BLaER1 treated with 17β-estradiol and CSF1 and Interleukin-3, amounts not matched to agents 10 nM and 100 nM (cell line): ENCODE data around the gene PTGER2.

Experiments
- H3K27ac ChIP-seq, 11 experiments: shearing (Covaris generic); formaldehyde crosslinking; 2 replicates each; pipeline ENCODE4 v1.8.1; 2022
- H3K27me3 ChIP-seq, 11 experiments: shearing (Covaris generic); formaldehyde crosslinking; 2 replicates each; pipeline ENCODE4 v1.8.1; 2022
- H3K36me3 ChIP-seq, 11 experiments: shearing (Covaris generic); formaldehyde crosslinking; 2 replicates each; pipeline ENCODE4 v1.8.1; 2022
- H3K4me1 ChIP-seq, 10 experiments: shearing (Covaris generic); formaldehyde crosslinking; 2 replicates each; pipeline ENCODE4 v1.8.1; 2022
- H3K4me2 ChIP-seq, 11 experiments: shearing (Covaris generic); formaldehyde crosslinking; 2 replicates each; pipeline ENCODE4 v1.8.1; 2022
- H3K4me3 ChIP-seq, 10 experiments: shearing (Covaris generic); formaldehyde crosslinking; 2 replicates each; pipeline ENCODE4 v1.8.1; 2022
- H3K9ac ChIP-seq, 11 experiments: shearing (Covaris generic); formaldehyde crosslinking; 2 replicates each; pipeline ENCODE4 v1.8.1; 2022
- H3K9me3 ChIP-seq, 11 experiments: shearing (Covaris generic); formaldehyde crosslinking; replicated peaks in 1 of 11; 2 replicates each; pipeline ENCODE4 v1.8.1; 2022
- H4K20me1 ChIP-seq, 11 experiments: shearing (Covaris generic); formaldehyde crosslinking; 2 replicates each; pipeline ENCODE4 v1.8.1; 2022
- Cebpa-rat ChIP-seq, 11 experiments: shearing (Covaris generic); IDR thresholded peaks; 2 replicates each; pipeline ENCODE4 v1.8.1; 2022

The PTGER2 gene

DNA sequence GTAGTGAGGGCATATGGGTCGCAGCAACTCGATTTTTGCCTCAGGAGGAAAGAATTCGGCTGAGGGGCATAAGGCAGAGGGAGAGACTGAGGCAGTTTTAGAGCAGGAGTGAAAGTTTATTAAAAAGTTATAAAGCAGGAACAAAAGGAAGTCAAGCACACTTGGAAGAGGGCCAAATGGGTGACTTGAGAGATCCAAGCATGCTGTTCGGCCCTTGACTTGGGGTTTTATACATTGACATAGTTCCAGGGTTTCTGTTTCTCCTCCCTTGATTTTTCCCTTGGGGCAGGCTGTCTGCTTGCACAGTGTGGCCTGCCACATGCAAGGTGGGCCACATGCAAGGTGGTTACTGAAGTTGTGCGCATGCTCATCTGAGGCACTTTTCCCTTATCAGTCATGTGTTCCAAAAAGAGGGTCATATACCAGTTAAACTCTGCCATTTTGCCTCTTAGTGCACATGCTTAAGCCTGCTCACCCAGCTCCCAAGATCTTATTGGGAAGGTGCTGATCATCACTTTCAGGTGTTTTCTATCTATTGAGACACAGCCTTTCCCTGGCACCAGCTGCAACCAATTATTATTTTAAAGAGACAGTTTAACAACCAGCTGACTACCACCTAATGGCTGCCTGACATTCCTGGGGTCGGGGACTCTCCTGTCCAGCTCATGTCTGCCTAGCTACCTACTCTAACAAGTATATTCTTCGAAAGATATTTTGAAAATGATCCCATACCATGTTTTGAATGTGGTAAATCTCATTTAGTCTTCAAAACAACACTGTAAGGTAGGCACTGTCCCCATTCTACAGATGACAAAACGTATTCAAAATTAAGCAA is 19.9 kb downstream of the PTGER2 start:
- H3K27me3 ChIP-seq = no peaks in the 10 kb centered on the region
- H3K4me3 ChIP-seq = no peak overlapping the region
- H3K36me3 ChIP-seq = peaks cover 0 to 32% (median 20%) of the 10 kb centered on the region in 11 experiments; a peak in 19 of 22 replicates
- H3K4me1 ChIP-seq = peaks cover 14 to 40% (median 22%) of the 10 kb centered on the region in 10 experiments
- peak overlapping the region; percentile 4 to 68 (median 48); a peak in 21 of 22 replicates for H3K4me2 ChIP-seq
- H4K20me1 ChIP-seq = no peaks in the 10 kb centered on the region
- peak overlapping the region in 2 of 11 experiments; percentile 11 to 27; a peak in 1 of 22 replicates for H3K27ac ChIP-seq
- no peak; a peak in 1 of 22 replicates for TF ChIP-seq Cebpa-rat (IDR thresholded peaks at IDR 0.05)
- peaks cover 0 to 17% (median 13%) of the 10 kb centered on the region in 11 experiments; a peak in 15 of 22 replicates for H3K9me3 ChIP-seq
- no peak overlapping the region for H3K9ac ChIP-seq

- peaks cover 17 to 35% (median 24%) of the 10 kb centered on the region in 10 experiments for H3K4me1 ChIP-seq
- no peaks in the 10 kb centered on the region for H3K27me3 ChIP-seq
- no peaks in the 10 kb centered on the region for H4K20me1 ChIP-seq
- H3K27ac ChIP-seq = no peak overlapping the region
- no peak overlapping the region for H3K9ac ChIP-seq
- TF ChIP-seq Cebpa-rat (IDR thresholded peaks at IDR 0.05) = no peak
- peaks cover 0 to 10% (median 0%) of the 10 kb centered on the region in 11 experiments; a peak in 6 of 22 replicates for H3K36me3 ChIP-seq
- H3K9me3 ChIP-seq = peaks cover 0 to 3% (median 0%) of the 10 kb centered on the region in 11 experiments; a peak in 1 of 22 replicates
- H3K4me2 ChIP-seq = no peak overlapping the region
- no peak overlapping the region for H3K4me3 ChIP-seq
Measured at GRCh38 chr14:52336241-52336640, 22.1 kb downstream of the PTGER2 start.

- no peaks in the 10 kb centered on the region for H3K27me3 ChIP-seq
- no peak overlapping the region for H3K4me3 ChIP-seq
- no peak overlapping the region for H3K27ac ChIP-seq
- H3K9ac ChIP-seq = no peak overlapping the region
- peaks cover 0 to 3% (median 0%) of the 10 kb centered on the region in 11 experiments; a peak in 1 of 22 replicates for H3K9me3 ChIP-seq
- H3K4me1 ChIP-seq = peaks cover 19 to 29% (median 23%) of the 10 kb centered on the region in 10 experiments
- no peaks in the 10 kb centered on the region for H4K20me1 ChIP-seq
- no peaks in the 10 kb centered on the region; a peak in 1 of 22 replicates for H3K36me3 ChIP-seq
- H3K4me2 ChIP-seq = peak overlapping the region in 8 of 11 experiments; percentile 2 to 60 (median 32); a peak in 11 of 22 replicates
- TF ChIP-seq Cebpa-rat (IDR thresholded peaks at IDR 0.05) = no peak
Measured at GRCh38 chr14:52338051-52338681, 24.1 kb downstream of the PTGER2 start.

GRCh38 chr14:52339262-52339661 is 25.1 kb downstream of the PTGER2 start:
- Histone ChIP-seq H3K4me1 (peaks cover 8 to 18% (median 12%) of the 10 kb centered on the region in 10 experiments; a peak in 19 of 20 replicates), H3K9ac (no peak overlapping the region), H3K27me3 (no peaks in the 10 kb centered on the region), H3K9me3 (peaks cover 0 to 3% (median 0%) of the 10 kb centered on the region in 11 experiments; a peak in 1 of 22 replicates), H3K27ac (no peak overlapping the region), H3K4me3 (no peak overlapping the region), H3K36me3 (no peaks in the 10 kb centered on the region), H4K20me1 (no peaks in the 10 kb centered on the region), H3K4me2 (no peak overlapping the region)
- no peak for TF ChIP-seq Cebpa-rat (IDR thresholded peaks at IDR 0.05)

DNA sequence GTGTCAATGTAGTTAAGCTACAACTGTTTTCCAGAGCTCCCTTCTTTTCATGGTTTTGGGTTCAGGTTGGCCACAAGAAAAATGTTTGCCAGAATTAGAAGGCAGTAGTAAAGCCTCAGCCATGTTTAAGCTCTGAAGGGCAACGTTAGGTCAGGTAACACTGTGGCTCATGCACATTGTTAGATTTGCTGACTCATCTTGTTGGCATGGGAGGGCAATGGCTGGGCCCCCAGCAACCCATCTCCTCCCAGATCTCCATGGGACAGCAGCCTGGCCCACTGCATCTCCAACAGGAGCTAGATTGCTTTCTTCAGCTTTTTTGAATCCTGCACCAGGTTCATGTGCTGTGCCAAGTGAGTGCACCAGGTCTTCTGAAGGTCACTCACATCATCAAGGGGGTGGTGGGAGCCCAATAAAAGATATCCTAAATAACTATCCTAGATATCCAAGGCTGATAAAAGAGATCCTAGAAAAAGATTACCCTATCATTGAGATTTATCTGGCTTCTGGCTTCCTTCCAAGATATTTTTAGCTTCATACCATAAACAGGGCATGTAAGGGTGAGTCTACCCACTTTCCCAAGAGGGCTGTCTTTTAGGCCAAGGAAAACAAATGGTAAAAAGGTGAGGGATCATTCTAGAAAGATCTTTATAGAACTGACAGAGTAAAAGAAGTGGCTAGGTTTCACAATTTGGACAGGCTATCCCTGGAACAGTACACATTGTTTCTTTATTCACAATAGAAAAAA is 28.9 kb downstream of the PTGER2 start:
- Histone ChIP-seq H3K4me2 (peak overlapping the region in 5 of 11 experiments; percentile 2 to 10 (median 3); a peak in 2 of 22 replicates), H3K4me3 (no peak overlapping the region), H3K9ac (no peak overlapping the region), H3K9me3 (peaks cover 0 to 3% (median 0%) of the 10 kb centered on the region in 11 experiments; a peak in 1 of 22 replicates), H3K27ac (no peak overlapping the region), H3K27me3 (no peaks in the 10 kb centered on the region), H3K4me1 (peaks cover 6 to 16% (median 11%) of the 10 kb centered on the region in 10 experiments; a peak in 17 of 20 replicates), H4K20me1 (no peaks in the 10 kb centered on the region), H3K36me3 (no peaks in the 10 kb centered on the region)
- TF ChIP-seq Cebpa-rat (IDR thresholded peaks at IDR 0.05) = no peak

- Histone ChIP-seq H3K27ac (no peak overlapping the region), H3K9me3 (0 out of 22 replicates have a peak, but pooled peaks cover 0 to 3% (median 0%) of the 10 kb centered on the region in 11 experiments), H3K27me3 (peaks cover 0 to 11% (median 0%) of the 10 kb centered on the region in 11 experiments; a peak in 6 of 22 replicates), H3K4me3 (no peak overlapping the region), H4K20me1 (no peaks in the 10 kb centered on the region), H3K4me2 (no peak overlapping the region), H3K36me3 (no peaks in the 10 kb centered on the region), H3K4me1 (peaks cover 0 to 7% (median 4%) of the 10 kb centered on the region in 10 experiments; a peak in 16 of 20 replicates), H3K9ac (no peak overlapping the region)
- TF ChIP-seq Cebpa-rat (IDR thresholded peaks at IDR 0.05) = no peak
Measured at GRCh38 chr14:52346778-52347177, 32.7 kb downstream of the PTGER2 start.

- Histone ChIP-seq H3K9me3 (0 out of 22 replicates have a peak, but pooled peaks cover 0 to 3% (median 0%) of the 10 kb centered on the region in 11 experiments), H3K9ac (no peak overlapping the region), H3K27ac (no peak overlapping the region), H4K20me1 (no peaks in the 10 kb centered on the region), H3K27me3 (peaks cover 0 to 16% (median 0%) of the 10 kb centered on the region in 11 experiments; a peak in 6 of 22 replicates), H3K4me1 (peaks cover 5 to 15% (median 10%) of the 10 kb centered on the region in 10 experiments; a peak in 17 of 20 replicates), H3K36me3 (no peaks in the 10 kb centered on the region), H3K4me3 (no peak overlapping the region), H3K4me2 (no peak overlapping the region)
- no peak for TF ChIP-seq Cebpa-rat (IDR thresholded peaks at IDR 0.05)
Measured at GRCh38 chr14:52348279-52348678, 34.2 kb downstream of the PTGER2 start.

- no peak overlapping the region for H3K27ac ChIP-seq
- H3K36me3 ChIP-seq = no peaks in the 10 kb centered on the region
- 0 out of 22 replicates have a peak, but pooled peaks cover 0 to 3% (median 0%) of the 10 kb centered on the region in 11 experiments for H3K9me3 ChIP-seq
- H4K20me1 ChIP-seq = no peaks in the 10 kb centered on the region
- H3K4me2 ChIP-seq = no peak overlapping the region
- peaks cover 5 to 15% (median 10%) of the 10 kb centered on the region in 10 experiments; a peak in 15 of 20 replicates for H3K4me1 ChIP-seq
- no peak overlapping the region for H3K9ac ChIP-seq
- no peak for TF ChIP-seq Cebpa-rat (IDR thresholded peaks at IDR 0.05)
- H3K4me3 ChIP-seq = no peak overlapping the region
- peaks cover 0 to 16% (median 0%) of the 10 kb centered on the region in 11 experiments; a peak in 6 of 22 replicates for H3K27me3 ChIP-seq
Measured at GRCh38 chr14:52348776-52349175, 34.7 kb downstream of the PTGER2 start.
